PC-9 (cell line): ENCODE results near the gene EML3. TPM values are rescaled to one million over a fixed set of nuclear protein-coding genes. Genes with fewer than 3 reads are reported as not detected.
A peak's percentile ranks its signal among the peaks of the same experiment; 100 is the strongest.

ENCODE experiments used
- BruUV-seq: library from RNA; stranded (reverse); fragments of 400-500 nt; replicated peaks from 2 replicates; lab custom pipeline; 2021; lab: Mats Ljungman, UMichigan
- CTCF ChIA-PET: fragments of 300-600 bp; sonication (Branson Sonifier 250); formaldehyde crosslinking; loops from one replicate; lab custom pipeline; 2022; ENCODE audit warnings: antibody characterized with exemption; lab: Charles Lee
- POLR2A ChIA-PET: fragments of 300-600 bp; sonication (Branson Sonifier 250); formaldehyde crosslinking; loops from one replicate; lab custom pipeline; 2022; ENCODE audit warnings: antibody characterized with exemption; ENCODE audit not compliant: unreplicated experiment; lab: Charles Lee
- DNase-seq, 2 experiments: peaks; one replicate each; pipeline versions ENCODE4 v3.0.0 to v3.0.0-alpha.2; 2015 to 2022; ENCODE audit warnings: mixed read lengths in 1 of 2
- H2AFZ ChIP-seq: fragments of 200-600 bp; sonication (generic); 2 replicates; pipeline ENCODE4 v1.8.1; 2017; ENCODE audit warnings: antibody characterized with exemption
- H3F3A ChIP-seq: fragments of 200-600 bp; sonication (generic); 2 replicates; pipeline ENCODE4 v1.8.1; 2017; ENCODE audit warnings: antibody characterized with exemption, mild to moderate bottlenecking, low read depth; ENCODE audit not compliant: insufficient read depth
- H3K27ac ChIP-seq: fragments of 200-600 bp; sonication (generic); 2 replicates; pipeline ENCODE4 v1.6.1; 2016; ENCODE audit warnings: mixed run types
- H3K27me3 ChIP-seq: fragments of 200-600 bp; sonication (generic); 2 replicates; pipeline ENCODE4 v1.6.1; 2016; ENCODE audit warnings: low read depth, mixed run types; ENCODE audit not compliant: insufficient read depth
- H3K36me3 ChIP-seq: fragments of 200-600 bp; sonication (generic); 2 replicates; pipeline ENCODE4 v1.6.1; 2016; ENCODE audit warnings: low read depth, mixed run types
- H3K4me1 ChIP-seq: fragments of 200-600 bp; sonication (generic); replicated peaks from 2 replicates; pipeline ENCODE4 v1.6.1; 2016; ENCODE audit warnings: mixed run types; ENCODE audit not compliant: insufficient read depth
- H3K4me2 ChIP-seq: fragments of 200-600 bp; sonication (generic); 2 replicates; pipeline ENCODE4 v1.6.1; 2017; ENCODE audit warnings: mixed run types
- H3K4me3 ChIP-seq: fragments of 200-600 bp; sonication (generic); 2 replicates; pipeline ENCODE4 v1.6.1; 2016; ENCODE audit warnings: mixed run types
- H3K79me2 ChIP-seq: fragments of 200-600 bp; sonication (generic); 2 replicates; pipeline ENCODE4 v1.6.1; 2017; ENCODE audit warnings: low read depth, mixed run types
- H3K9me2 ChIP-seq: fragments of 200-600 bp; sonication (generic); 2 replicates; pipeline ENCODE4 v1.8.1; 2017; ENCODE audit warnings: mild to moderate bottlenecking; ENCODE audit not compliant: insufficient read depth
- H3K9me3 ChIP-seq: fragments of 200-600 bp; sonication (generic); 2 replicates; pipeline ENCODE4 v1.8.1; 2016; ENCODE audit warnings: low read depth; ENCODE audit not compliant: insufficient read depth
- H4K20me1 ChIP-seq: fragments of 200-600 bp; sonication (generic); 2 replicates; pipeline ENCODE4 v1.8.1; 2017; ENCODE audit not compliant: insufficient read depth
- EZH2 ChIP-seq: fragments of 200-600 bp; sonication (generic); IDR thresholded peaks from 2 replicates; pipeline ENCODE4 v1.8.0; 2017; ENCODE audit warnings: antibody characterized with exemption, low read depth
- intact Hi-C: fragments of 100-400 bp; cut with micrococcal nuclease; formaldehyde crosslinking; loops from one replicate; pipeline ENCODE4 v1.10.0; 2022; ENCODE audit not compliant: unreplicated experiment
- total RNA-seq: library from RNA; stranded (reverse); gene quantifications from 2 replicates; pipeline ENCODE4 v1.2.3, GENCODE V29; 2021
- TF ChIP-seq, protein P1 (sequence below): fragments of 200-600 bp; sonication (generic); conservative IDR thresholded peaks from 2 replicates; pipeline ENCODE4 v1.6.1; 2017; ENCODE audit warnings: mixed run types, antibody characterized with exemption, mild to moderate bottlenecking, moderate library complexity

The EML3 gene
- total RNA-seq, 1 experiment from 2014 or later = 84.2 TPM

GRCh38 chr11:62614275-62614674, 1.7 kb upstream of the EML3 start:
- ChIA-PET POLR2A (no interaction called here), CTCF (interaction anchor here (0.6 kb wide), 1 partner anchor 239 kb away, joined by 4 read pairs; no protein-coding TSS in a partner anchor)
- Histone ChIP-seq H3K36me3 (peaks cover 6% of the 10 kb centered on the region; the same call in 1 of the 2 replicates), H3K4me2 (peak overlapping the region; percentile 57), H3K27me3 (no peaks in the 10 kb centered on the region), H3F3A (peaks cover 47% of the 10 kb centered on the region), H3K4me3 (no peak overlapping the region), H2AFZ (no peak overlapping the region), H3K27ac (peak overlapping the region; percentile 66), H3K9me3 (no peaks in the 10 kb centered on the region), H3K4me1 (peaks cover 35% of the 10 kb centered on the region), H3K79me2 (peaks cover 18% of the 10 kb centered on the region), H4K20me1 (no peaks in the 10 kb centered on the region), H3K9me2 (no peaks in the 10 kb centered on the region)
- TF ChIP-seq EZH2 = no peak
- TF ChIP-seq, protein P1, sequence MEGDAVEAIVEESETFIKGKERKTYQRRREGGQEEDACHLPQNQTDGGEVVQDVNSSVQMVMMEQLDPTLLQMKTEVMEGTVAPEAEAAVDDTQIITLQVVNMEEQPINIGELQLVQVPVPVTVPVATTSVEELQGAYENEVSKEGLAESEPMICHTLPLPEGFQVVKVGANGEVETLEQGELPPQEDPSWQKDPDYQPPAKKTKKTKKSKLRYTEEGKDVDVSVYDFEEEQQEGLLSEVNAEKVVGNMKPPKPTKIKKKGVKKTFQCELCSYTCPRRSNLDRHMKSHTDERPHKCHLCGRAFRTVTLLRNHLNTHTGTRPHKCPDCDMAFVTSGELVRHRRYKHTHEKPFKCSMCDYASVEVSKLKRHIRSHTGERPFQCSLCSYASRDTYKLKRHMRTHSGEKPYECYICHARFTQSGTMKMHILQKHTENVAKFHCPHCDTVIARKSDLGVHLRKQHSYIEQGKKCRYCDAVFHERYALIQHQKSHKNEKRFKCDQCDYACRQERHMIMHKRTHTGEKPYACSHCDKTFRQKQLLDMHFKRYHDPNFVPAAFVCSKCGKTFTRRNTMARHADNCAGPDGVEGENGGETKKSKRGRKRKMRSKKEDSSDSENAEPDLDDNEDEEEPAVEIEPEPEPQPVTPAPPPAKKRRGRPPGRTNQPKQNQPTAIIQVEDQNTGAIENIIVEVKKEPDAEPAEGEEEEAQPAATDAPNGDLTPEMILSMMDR = no peak
- BruUV-seq = no TSS peak
- DNase-seq = peak; percentile 72 to 75
- intact Hi-C loops = loop anchor here (5.0 kb wide), 6 partner anchors 33 to 268 kb away; partner anchors contain the start of genes BSCL2, EEF1G, GANAB and GNG3

DNA sequence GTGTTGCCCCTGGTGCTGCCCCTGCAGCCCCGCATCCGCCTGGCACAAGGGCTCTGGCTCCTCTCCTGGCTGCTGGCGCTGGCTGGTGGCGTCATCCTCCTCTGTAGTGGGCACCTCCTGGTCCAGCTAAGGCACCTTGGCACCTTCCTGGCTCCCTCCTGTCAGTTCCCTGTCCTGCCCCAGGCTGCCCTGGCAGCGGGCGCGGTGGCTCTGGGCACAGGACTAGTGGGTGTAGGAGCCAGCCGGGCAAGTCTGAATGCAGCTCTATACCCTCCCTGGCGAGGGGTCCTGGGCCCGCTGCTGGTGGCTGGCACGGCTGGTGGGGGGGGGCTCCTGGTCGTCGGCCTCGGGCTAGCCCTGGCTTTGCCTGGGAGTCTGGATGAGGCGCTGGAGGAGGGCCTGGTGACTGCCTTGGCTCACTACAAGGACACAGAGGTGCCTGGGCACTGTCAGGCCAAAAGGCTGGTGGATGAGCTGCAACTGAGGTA, 760 bp upstream of the EML3 start:
- Histone ChIP-seq H3K27ac (peak overlapping the region; percentile 66), H3F3A (peaks cover 47% of the 10 kb centered on the region), H3K4me2 (peak overlapping the region; percentile 88), H3K9me2 (no peaks in the 10 kb centered on the region), H3K9me3 (no peaks in the 10 kb centered on the region), H3K4me3 (peak overlapping the region; percentile 85; the same call in 1 of the 2 replicates), H3K4me1 (peaks cover 35% of the 10 kb centered on the region), H3K27me3 (no peaks in the 10 kb centered on the region), H3K36me3 (peaks cover 6% of the 10 kb centered on the region; the same call in 1 of the 2 replicates), H3K79me2 (peaks cover 18% of the 10 kb centered on the region), H4K20me1 (no peaks in the 10 kb centered on the region), H2AFZ (0 out of 2 replicates have a peak overlapping the region, but pooled peaks have one; percentile 30)
- intact Hi-C loops = loop anchor here (5.0 kb wide), 6 partner anchors 34 to 269 kb away; partner anchors contain the start of genes BSCL2, EEF1G, GANAB and GNG3
- no peak for DNase-seq
- ChIA-PET CTCF (interaction anchor here (0.7 kb wide), 1 partner anchor 12 kb away, joined by 3 read pairs; no protein-coding TSS in a partner anchor), POLR2A (interaction anchor here (1.0 kb wide), 1 partner anchor 8 kb away, joined by 3 read pairs; the partner anchor contains the start of gene B3GAT3)
- TF ChIP-seq, protein P1 = no peak
- TF ChIP-seq EZH2 = no peak
- no TSS peak for BruUV-seq

- peak in 1 of 2 experiments; percentile 41 for DNase-seq
- Histone ChIP-seq H3K9me3 (no peaks in the 10 kb centered on the region), H3F3A (peaks cover 47% of the 10 kb centered on the region), H3K4me1 (peaks cover 35% of the 10 kb centered on the region), H3K27ac (peak overlapping the region; percentile 66), H3K9me2 (no peaks in the 10 kb centered on the region), H3K4me2 (peak overlapping the region; percentile 88), H3K4me3 (peak overlapping the region; percentile 85), H2AFZ (peak overlapping the region; percentile 87), H3K27me3 (no peaks in the 10 kb centered on the region), H4K20me1 (no peaks in the 10 kb centered on the region), H3K36me3 (peaks cover 9% of the 10 kb centered on the region; the same call in 1 of the 2 replicates), H3K79me2 (peaks cover 18% of the 10 kb centered on the region)
- ChIA-PET POLR2A (interaction anchor here (0.6 kb wide), 2 partner anchors 7 to 245 kb away, joined by 4 to 15 read pairs; no protein-coding TSS in a partner anchor), CTCF (interaction anchor here (1.0 to 1.3 kb wide), 5 partner anchors 8 to 217 kb away, joined by 3 to 12 read pairs (median 4); partner anchors contain the start of genes MTA2 and ZBTB3)
- intact Hi-C loops = loop anchor here (1.0 to 5.0 kb wide), 7 partner anchors 21 to 270 kb away; partner anchors contain the start of genes BSCL2, EEF1G, GANAB and GNG3
- TSS peak; percentile 28 for BruUV-seq
- TF ChIP-seq EZH2 = no peak
- TF ChIP-seq, protein P1 = no peak
Observed at GRCh38 chr11:62611705-62612365, 740 bp downstream of the EML3 start.
